SK-N-SH treated with all-trans-retinoic acid at 6 μM for 48 hours (cell line): ENCODE measurements around the gene CXCL8.

Experiments used
- BACH2 ChIP-seq: fragments of 250-450 bp; sonication (Bioruptor Pico); IDR thresholded peaks from 2 replicates; pipeline ENCODE4 v1.9.0; 2021; ENCODE audit warnings: mild to moderate bottlenecking, borderline replicate concordance
- PATZ1 ChIP-seq: fragments of 250-450 bp; sonication (Bioruptor Pico); IDR thresholded peaks from 2 replicates; pipeline ENCODE4 v1.8.0; 2020; ENCODE audit warnings: mild to moderate bottlenecking, moderate library complexity, borderline replicate concordance
- ZC3H10 ChIP-seq: fragments of 250-450 bp; sonication (Bioruptor Pico); IDR thresholded peaks from 2 replicates; pipeline ENCODE4 v1.5.1; 2021; ENCODE audit warnings: mild to moderate bottlenecking, moderate library complexity
- ZFP3 ChIP-seq: fragments of 250-450 bp; sonication (Bioruptor Pico); IDR thresholded peaks from 2 replicates; pipeline ENCODE4 v1.5.0; 2020; ENCODE audit warnings: mild to moderate bottlenecking, moderate library complexity
- ZNF70 ChIP-seq: fragments of 450-650 bp; formaldehyde crosslinking; IDR thresholded peaks from 2 replicates; pipeline ENCODE4 v1.5.0; 2020; ENCODE audit warnings: mild to moderate bottlenecking, moderate library complexity
- TF ChIP-seq, protein P1 (sequence below): fragments of 250-450 bp; sonication (Bioruptor Pico); IDR thresholded peaks from 2 replicates; pipeline ENCODE4 v1.5.0; 2020; ENCODE audit warnings: mild to moderate bottlenecking, moderate library complexity

GRCh38 chr4:73701116-73701515 lies 39.3 kb upstream of the CXCL8 start:
- TF ChIP-seq ZFP3 (CRISPR knock-in tag) (no peak), BACH2 (CRISPR knock-in tag) (no peak), ZNF70 (no peak), ZC3H10 (no peak), PATZ1 (no peak)
- TF ChIP-seq, protein P1, sequence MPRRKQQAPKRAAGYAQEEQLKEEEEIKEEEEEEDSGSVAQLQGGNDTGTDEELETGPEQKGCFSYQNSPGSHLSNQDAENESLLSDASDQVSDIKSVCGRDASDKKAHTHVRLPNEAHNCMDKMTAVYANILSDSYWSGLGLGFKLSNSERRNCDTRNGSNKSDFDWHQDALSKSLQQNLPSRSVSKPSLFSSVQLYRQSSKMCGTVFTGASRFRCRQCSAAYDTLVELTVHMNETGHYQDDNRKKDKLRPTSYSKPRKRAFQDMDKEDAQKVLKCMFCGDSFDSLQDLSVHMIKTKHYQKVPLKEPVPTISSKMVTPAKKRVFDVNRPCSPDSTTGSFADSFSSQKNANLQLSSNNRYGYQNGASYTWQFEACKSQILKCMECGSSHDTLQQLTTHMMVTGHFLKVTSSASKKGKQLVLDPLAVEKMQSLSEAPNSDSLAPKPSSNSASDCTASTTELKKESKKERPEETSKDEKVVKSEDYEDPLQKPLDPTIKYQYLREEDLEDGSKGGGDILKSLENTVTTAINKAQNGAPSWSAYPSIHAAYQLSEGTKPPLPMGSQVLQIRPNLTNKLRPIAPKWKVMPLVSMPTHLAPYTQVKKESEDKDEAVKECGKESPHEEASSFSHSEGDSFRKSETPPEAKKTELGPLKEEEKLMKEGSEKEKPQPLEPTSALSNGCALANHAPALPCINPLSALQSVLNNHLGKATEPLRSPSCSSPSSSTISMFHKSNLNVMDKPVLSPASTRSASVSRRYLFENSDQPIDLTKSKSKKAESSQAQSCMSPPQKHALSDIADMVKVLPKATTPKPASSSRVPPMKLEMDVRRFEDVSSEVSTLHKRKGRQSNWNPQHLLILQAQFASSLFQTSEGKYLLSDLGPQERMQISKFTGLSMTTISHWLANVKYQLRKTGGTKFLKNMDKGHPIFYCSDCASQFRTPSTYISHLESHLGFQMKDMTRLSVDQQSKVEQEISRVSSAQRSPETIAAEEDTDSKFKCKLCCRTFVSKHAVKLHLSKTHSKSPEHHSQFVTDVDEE, result no peak
